ENCODE results near the gene NHLH2.

- TF ChIP-seq ZBTB7A (IDR thresholded peaks at IDR 0.05; ENCODE audit: low read depth) (no peak), TAF1 (IDR thresholded peaks at IDR 0.05; ENCODE audit: low read depth) (no peak), FOXM1 (IDR thresholded peaks at IDR 0.05; ENCODE audit: borderline replicate concordance, low read depth) (no peak), CEBPB (IDR thresholded peaks at IDR 0.05) (no peak), MAX (IDR thresholded peaks at IDR 0.05) (no peak), REST (IDR thresholded peaks at IDR 0.05; ENCODE audit: low read depth) (no peak), YY1 (IDR thresholded peaks at IDR 0.05; ENCODE audit: low read depth) (no peak), EP300 (IDR thresholded peaks at IDR 0.05; ENCODE audit: borderline replicate concordance) (no peak), EGR1 (IDR thresholded peaks at IDR 0.05) (no peak), RAD21 (IDR thresholded peaks at IDR 0.05; ENCODE audit: low read depth) (no peak), USF1 (IDR thresholded peaks at IDR 0.05) (no peak), NFIC (IDR thresholded peaks at IDR 0.05) (no peak), CREB1 (IDR thresholded peaks at IDR 0.05; ENCODE audit: low read depth) (no peak)
Measured at GRCh38 chr1:115839679-115840237, 1.2 kb downstream of the NHLH2 start.
